ENCODE data around the gene RHEX.

GRCh38 chr1:206037581-206037980 lies 15.4 kb upstream of the RHEX start:
- TF ChIP-seq CTCF (IDR thresholded peaks at IDR 0.05; ENCODE audit: low read depth, low read length): no peak
- no peak for TF ChIP-seq EZH2phosphoT487 (IDR thresholded peaks at IDR 0.05; ENCODE audit: low read depth)

All from OCI-LY3 (cell line).